Endodermal cell (in vitro differentiated cells): Measurements from ENCODE around the gene GOLGA8H. TPM values are rescaled to one million over a fixed set of nuclear protein-coding genes. Genes with fewer than 3 reads are reported as not detected.
"Not testable (repeated sequence)": the region's sequence is repeated elsewhere in the genome, so short reads cannot be mapped to it uniquely, and the experiment has no call there.

Experiments
- DNase-seq: peaks from one replicate; pipeline ENCODE4 v3.0.0-alpha.2; 2017
- H3K27ac ChIP-seq: 2 replicates; pipeline ENCODE4 v1.5.1; 2013; ENCODE audit warnings: mild to moderate bottlenecking, low read depth, low read length, moderate library complexity
- H3K27me3 ChIP-seq: 2 replicates; pipeline ENCODE4 v1.6.1; 2013; ENCODE audit warnings: mild to moderate bottlenecking, low read length, moderate library complexity; ENCODE audit not compliant: insufficient read depth, control insufficient read depth, poor library complexity, severe bottlenecking
- H3K36me3 ChIP-seq: 2 replicates; pipeline ENCODE4 v1.7.0; 2013; ENCODE audit warnings: mild to moderate bottlenecking, low read length, moderate library complexity; ENCODE audit not compliant: control insufficient read depth, insufficient read depth
- H3K4me1 ChIP-seq: one replicate; pipeline ENCODE4 v1.7.0; 2013; ENCODE audit warnings: low read length; ENCODE audit not compliant: control insufficient read depth, insufficient read depth
- H3K4me3 ChIP-seq: 2 replicates; pipeline ENCODE4 v1.5.1; 2013; ENCODE audit warnings: mild to moderate bottlenecking, low read length, moderate library complexity
- H3K9ac ChIP-seq: 2 replicates; pipeline ENCODE4 v1.6.1; 2013; ENCODE audit warnings: mild to moderate bottlenecking, low read length, moderate library complexity; ENCODE audit not compliant: poor library complexity, severe bottlenecking; ENCODE audit errors: extremely low read depth
- H3K9me3 ChIP-seq: 2 replicates; pipeline ENCODE4 v1.6.1; 2013; ENCODE audit warnings: mild to moderate bottlenecking, low read length, moderate library complexity; ENCODE audit not compliant: control insufficient read depth
- H3K27ac Mint-ChIP-seq: 2 replicates; pipeline ENCODE4 v1.8.0; 2020; ENCODE audit warnings: mixed read lengths
- H3K27me3 Mint-ChIP-seq: 2 replicates; pipeline ENCODE4 v1.8.0; 2021; ENCODE audit warnings: mild to moderate bottlenecking, mixed read lengths; ENCODE audit not compliant: insufficient read depth
- H3K36me3 Mint-ChIP-seq: 2 replicates; pipeline ENCODE4 v1.8.0; 2020; ENCODE audit warnings: low read depth, mixed read lengths
- H3K4me1 Mint-ChIP-seq: 2 replicates; pipeline ENCODE4 v1.8.0; 2020; ENCODE audit warnings: mixed read lengths
- H3K4me3 Mint-ChIP-seq: 2 replicates; pipeline ENCODE4 v1.8.0; 2020; ENCODE audit warnings: mild to moderate bottlenecking, moderate library complexity, mixed read lengths
- H3K9me3 Mint-ChIP-seq: 2 replicates; pipeline ENCODE4 v1.8.0; 2020; ENCODE audit warnings: mild to moderate bottlenecking, mixed read lengths
- WGBS, 2 experiments: methylation state at CpG; one replicate each; pipeline versions ENCODE4 v1.1.5 to v1.1.7; 2013; ENCODE audit warnings: missing lambda C conversion rate in 2 of 2, mixed read lengths in 1 of 2; ENCODE audit not compliant: insufficient coverage in 1 of 2, insufficient read length in 1 of 2; 5-methylcytosine and 5-hydroxymethylcytosine counted together
- long read RNA-seq, 4 experiments: library from polyadenylated mRNA in 2 of 4; library from RNA in 1 of 4; library from capped mRNA in 1 of 4; stranded (forward) in 3 of 4; unstranded in 1 of 4; transcript quantifications; one replicate each; pipeline ENCODE4 v2.0.0, GENCODE V29; 2020 to 2021; ENCODE audit warnings: inconsistent platforms in 1 of 4
- polyA plus RNA-seq, 2 experiments: library from polyadenylated mRNA; stranded (reverse); fragments of 50-300 nt; gene quantifications; one replicate each; pipeline ENCODE4 v1.2.3, GENCODE V29; 2013
- total RNA-seq, 2 donors: library from RNA; stranded (reverse); fragmentation: NEBNext Ultra II Directional in 1 of 2; extraction: Animal tissue kit (Norgen Biotek cat#: 25700) in 1 of 2; gene quantifications; 2 replicates in 1 of 2; 3 replicates in 1 of 2; pipeline ENCODE4 v1.2.1, GENCODE V29; 2021
- TF ChIP-seq, protein P1 (sequence below): fragments of 200-600 bp; sonication (generic); conservative IDR thresholded peaks from 2 replicates; pipeline ENCODE4 v1.5.0; 2021; ENCODE audit warnings: antibody characterized with exemption, mild to moderate bottlenecking

The GOLGA8H gene
- under 1 TPM; 0.31 to 0.57 TPM for total RNA-seq
- 0.68 TPM for polyA plus RNA-seq (2013, experiment 1 of 2)
- polyA plus RNA-seq (2013, experiment 2 of 2) = 0.62 TPM
- long read RNA-seq, experiment 1 = 0 reads
- long read RNA-seq, experiment 2 = 0 reads
- long read RNA-seq, experiment 3, partial matches to known transcripts = 0 of 1 reads
- long read RNA-seq, experiment 3, other reads (novel, unspliced or antisense) = 1 of 1 reads
- long read RNA-seq, experiment 4 = 0 reads

- not testable (repeated sequence) for H3K9me3 Mint-ChIP-seq, H3K4me3 Mint-ChIP-seq, H3K27me3 Mint-ChIP-seq, H3K9ac ChIP-seq, H3K4me3 ChIP-seq, H3K36me3 Mint-ChIP-seq, H3K9me3 ChIP-seq, H3K27ac Mint-ChIP-seq, H3K4me1 Mint-ChIP-seq, H3K36me3 ChIP-seq, H3K4me1 ChIP-seq, H3K27ac ChIP-seq, H3K27me3 ChIP-seq
- peak; percentile 49 for DNase-seq
- 79 to 100% methylated on average over 1 to 6 of the region's 8 CpGs for WGBS, 2 experiments
Observed at GRCh38 chr15:30603796-30604195, at the start of gene GOLGA8H. Gene GOLGA8H (plus strand): TSS chr15:30604028. CDS start chr15:30604126, 98 bp downstream.

- 7% methylated on average over 3 of the region's 6 CpGs; no CpG with 5 or more reads in 1 of the 2 experiments for WGBS, 2 experiments
- H3K36me3 Mint-ChIP-seq, H3K4me1 ChIP-seq, H3K27me3 ChIP-seq, H3K36me3 ChIP-seq, H3K9me3 ChIP-seq, H3K9ac ChIP-seq, H3K4me3 Mint-ChIP-seq, H3K9me3 Mint-ChIP-seq, H3K4me3 ChIP-seq, H3K27ac Mint-ChIP-seq, H3K4me1 Mint-ChIP-seq, H3K27ac ChIP-seq, H3K27me3 Mint-ChIP-seq: not testable (repeated sequence)
- TF ChIP-seq, protein P1, sequence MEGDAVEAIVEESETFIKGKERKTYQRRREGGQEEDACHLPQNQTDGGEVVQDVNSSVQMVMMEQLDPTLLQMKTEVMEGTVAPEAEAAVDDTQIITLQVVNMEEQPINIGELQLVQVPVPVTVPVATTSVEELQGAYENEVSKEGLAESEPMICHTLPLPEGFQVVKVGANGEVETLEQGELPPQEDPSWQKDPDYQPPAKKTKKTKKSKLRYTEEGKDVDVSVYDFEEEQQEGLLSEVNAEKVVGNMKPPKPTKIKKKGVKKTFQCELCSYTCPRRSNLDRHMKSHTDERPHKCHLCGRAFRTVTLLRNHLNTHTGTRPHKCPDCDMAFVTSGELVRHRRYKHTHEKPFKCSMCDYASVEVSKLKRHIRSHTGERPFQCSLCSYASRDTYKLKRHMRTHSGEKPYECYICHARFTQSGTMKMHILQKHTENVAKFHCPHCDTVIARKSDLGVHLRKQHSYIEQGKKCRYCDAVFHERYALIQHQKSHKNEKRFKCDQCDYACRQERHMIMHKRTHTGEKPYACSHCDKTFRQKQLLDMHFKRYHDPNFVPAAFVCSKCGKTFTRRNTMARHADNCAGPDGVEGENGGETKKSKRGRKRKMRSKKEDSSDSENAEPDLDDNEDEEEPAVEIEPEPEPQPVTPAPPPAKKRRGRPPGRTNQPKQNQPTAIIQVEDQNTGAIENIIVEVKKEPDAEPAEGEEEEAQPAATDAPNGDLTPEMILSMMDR = peak; percentile 50
- peak; percentile 65 for DNase-seq
Observed at GRCh38 chr15:30566949-30567348, 36.9 kb upstream of the GOLGA8H start.

GRCh38 chr15:30573012-30573491 is 30.8 kb upstream of the GOLGA8H start:
- H3K27me3 Mint-ChIP-seq, H3K36me3 ChIP-seq, H3K4me1 Mint-ChIP-seq, H3K27me3 ChIP-seq, H3K9ac ChIP-seq, DNase-seq, H3K9me3 Mint-ChIP-seq, H3K36me3 Mint-ChIP-seq, H3K4me1 ChIP-seq, H3K27ac ChIP-seq, H3K27ac Mint-ChIP-seq, H3K4me3 ChIP-seq, H3K9me3 ChIP-seq, H3K4me3 Mint-ChIP-seq: not testable (repeated sequence)
- WGBS, 2 experiments = no CpG with 5 or more reads among the region's 38 CpGs

- WGBS, 2 experiments = no CpG with 5 or more reads among the region's 6 CpGs
Observed at GRCh38 chr15:30579394-30579970, 24.3 kb upstream of the GOLGA8H start.

DNA sequence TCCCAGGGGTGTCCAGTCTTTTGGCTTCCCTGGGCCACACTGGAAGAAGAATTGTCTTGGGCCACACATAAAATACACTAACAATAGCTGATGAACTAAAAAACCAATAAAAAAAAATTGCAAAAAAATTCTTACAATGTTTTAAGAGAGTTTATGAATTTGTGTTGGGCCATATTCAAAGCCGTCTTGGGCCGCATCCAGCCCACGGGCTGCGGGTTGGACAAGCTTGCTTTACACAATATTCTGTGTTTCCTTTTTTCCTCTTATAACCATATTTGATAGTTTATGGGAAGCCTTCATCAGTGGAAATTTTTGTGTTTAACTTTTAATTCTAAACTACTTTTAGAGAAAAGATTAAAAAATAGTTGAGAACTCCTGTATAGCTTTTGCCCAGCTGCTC is 23.1 kb upstream of the GOLGA8H start:
- not testable (repeated sequence) for H3K9me3 Mint-ChIP-seq, H3K27ac Mint-ChIP-seq, H3K4me1 Mint-ChIP-seq, H3K4me1 ChIP-seq, H3K9me3 ChIP-seq, H3K4me3 ChIP-seq, H3K27me3 Mint-ChIP-seq, H3K9ac ChIP-seq, H3K27ac ChIP-seq, DNase-seq, H3K27me3 ChIP-seq, H3K36me3 Mint-ChIP-seq, H3K36me3 ChIP-seq, H3K4me3 Mint-ChIP-seq
- no CpG with 5 or more reads among the region's 4 CpGs for WGBS, 2 experiments

More at GRCh38 chr15:30579394-30579970, 24.3 kb upstream of the GOLGA8H start:
- not testable (repeated sequence) for DNase-seq, H3K36me3 ChIP-seq, H3K4me3 Mint-ChIP-seq, H3K9ac ChIP-seq, H3K4me3 ChIP-seq, H3K9me3 Mint-ChIP-seq, H3K27ac ChIP-seq, H3K4me1 Mint-ChIP-seq, H3K27me3 Mint-ChIP-seq, H3K27me3 ChIP-seq, H3K4me1 ChIP-seq, H3K9me3 ChIP-seq, H3K36me3 Mint-ChIP-seq, H3K27ac Mint-ChIP-seq
